Measurements from ENCODE around the gene SH3RF1. TPM values are rescaled to one million over a fixed set of nuclear protein-coding genes. Genes with fewer than 3 reads are reported as not detected.

The SH3RF1 gene
- total and polyA plus RNA-seq, 7 experiments from 2014 or later, result 0.08 to 3.8 (median 0.50) TPM; not detected in 3

DNA sequence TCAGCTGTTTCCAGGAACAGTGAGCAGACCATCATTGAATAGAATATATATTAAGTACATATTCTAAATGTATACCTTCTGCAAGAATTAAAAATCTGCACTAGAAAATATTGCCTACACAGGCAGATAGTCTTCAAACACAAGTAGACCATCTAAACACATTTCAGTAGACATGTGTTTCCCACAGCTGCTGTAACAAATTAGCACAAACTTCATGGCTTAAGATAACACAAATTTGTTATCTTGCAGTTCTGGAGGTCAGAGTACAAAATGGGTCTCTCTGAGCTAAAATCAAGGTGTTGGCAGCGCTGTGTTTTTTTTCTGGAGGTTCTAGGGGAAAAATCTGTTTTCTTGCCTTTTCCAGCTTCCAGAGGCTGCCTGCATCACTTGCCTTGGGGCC is 42.7 kb downstream of the SH3RF1 start:
- no peaks in the 10 kb centered on the region for H3K9me3 ChIP-seq (ENCODE audit: control insufficient read depth in 2 of 3, low read length in 3 of 3)
- ChIA-PET CTCF (no interaction called here), POLR2A (no interaction called here)
- intact Hi-C loops (cut with micrococcal nuclease), result no loop called here
- Mint-ChIP-seq H3K4me1 (no peaks in the 10 kb centered on the region), H3K27ac (no peak overlapping the region), H3K9me3 (no peaks in the 10 kb centered on the region), H3K27me3 (peaks cover 0 to 3% (median 0%) of the 10 kb centered on the region in 5 donors), H3K36me3 (no peaks in the 10 kb centered on the region), H3K4me3 (no peak overlapping the region)
- no peaks in the 10 kb centered on the region for H3K36me3 ChIP-seq (ENCODE audit: control insufficient read depth in 2 of 3, insufficient read depth in 3 of 3, low read length in 3 of 3)
- H3K4me3 ChIP-seq (ENCODE audit: low read length), result no peak overlapping the region
- H3K27ac ChIP-seq (ENCODE audit: low read depth, low read length), result no peak overlapping the region
- H3K4me1 ChIP-seq (ENCODE audit: control insufficient read depth in 2 of 2, insufficient read depth in 2 of 2, low read length in 2 of 2), result no peaks in the 10 kb centered on the region
- no peak for DNase-seq
- ATAC-seq, result no peak
- H3K27me3 ChIP-seq (ENCODE audit: control insufficient read depth in 2 of 2, insufficient read depth in 2 of 2, low read length in 2 of 2), result no peaks in the 10 kb centered on the region

DNA sequence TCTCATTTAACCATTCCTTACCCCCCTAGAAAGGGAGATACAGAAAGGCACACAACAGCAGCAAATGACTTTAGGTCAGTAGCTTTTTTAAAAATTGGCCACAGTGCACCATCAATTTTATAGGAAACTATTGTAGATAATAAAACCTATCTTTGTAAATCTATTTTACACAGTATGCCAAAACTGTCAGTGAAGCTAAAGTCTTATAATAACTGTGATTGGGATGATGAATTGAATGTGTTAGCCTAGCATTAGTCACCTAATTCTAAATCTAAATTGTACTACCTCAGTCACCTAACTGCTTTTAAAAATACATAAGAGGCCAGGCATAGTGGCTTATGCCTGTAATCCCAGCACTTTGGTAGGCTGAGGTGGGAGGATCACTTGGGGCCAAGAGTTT is 44.2 kb downstream of the SH3RF1 start:
- Histone ChIP-seq H3K36me3 (ENCODE audit: control insufficient read depth in 2 of 3, insufficient read depth in 3 of 3, low read length in 3 of 3) (no peaks in the 10 kb centered on the region), H3K27me3 (ENCODE audit: control insufficient read depth in 2 of 2, insufficient read depth in 2 of 2, low read length in 2 of 2) (no peaks in the 10 kb centered on the region), H3K4me1 (ENCODE audit: control insufficient read depth in 2 of 2, insufficient read depth in 2 of 2, low read length in 2 of 2) (no peaks in the 10 kb centered on the region), H3K9me3 (ENCODE audit: control insufficient read depth in 2 of 3, low read length in 3 of 3) (no peaks in the 10 kb centered on the region), H3K4me3 (ENCODE audit: low read length) (no peak overlapping the region), H3K27ac (ENCODE audit: low read depth, low read length) (no peak overlapping the region)
- DNase-seq (no peak), ATAC-seq (no peak)
- Mint-ChIP-seq H3K27me3 (peaks cover 0 to 1% (median 0%) of the 10 kb centered on the region in 5 donors), H3K9me3 (no peaks in the 10 kb centered on the region), H3K4me1 (no peaks in the 10 kb centered on the region), H3K27ac (no peak overlapping the region), H3K4me3 (no peak overlapping the region), H3K36me3 (no peaks in the 10 kb centered on the region)
- POLR2A ChIA-PET, result no interaction called here
- CTCF ChIA-PET, result no interaction called here
- intact Hi-C loops (cut with micrococcal nuclease), result no loop called here

DNA sequence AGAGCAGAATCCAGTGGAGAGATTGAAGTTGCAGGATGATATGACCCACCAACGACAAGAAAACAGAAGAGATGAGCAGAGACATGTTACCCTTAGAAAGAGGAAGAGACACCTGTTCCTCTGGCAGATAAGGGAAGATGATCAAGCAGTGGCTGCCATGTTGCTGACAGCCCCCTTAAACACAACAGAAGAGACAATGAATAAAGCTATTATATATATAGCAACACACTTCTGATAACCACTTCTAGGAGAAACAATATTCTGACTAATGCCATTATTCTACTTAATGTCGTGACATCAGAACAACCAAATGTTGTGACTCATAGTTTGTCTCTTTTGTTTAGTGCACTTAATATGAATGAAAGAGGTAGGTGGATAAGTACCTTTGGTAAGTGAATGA is 44.9 kb downstream of the SH3RF1 start:
- no peaks in the 10 kb centered on the region for H3K9me3 Mint-ChIP-seq
- CTCF ChIA-PET, result no interaction called here
- H3K4me3 ChIP-seq (ENCODE audit: low read length), result no peak overlapping the region
- H3K27ac ChIP-seq (ENCODE audit: low read depth, low read length), result no peak overlapping the region
- H3K27ac Mint-ChIP-seq, result no peak overlapping the region
- no peak overlapping the region for H3K4me3 Mint-ChIP-seq
- intact Hi-C loops (cut with micrococcal nuclease), result no loop called here
- ATAC-seq, result no peak
- no peaks in the 10 kb centered on the region for H3K27me3 Mint-ChIP-seq
- no peak for DNase-seq
- no peaks in the 10 kb centered on the region for H3K4me1 ChIP-seq (ENCODE audit: control insufficient read depth in 2 of 2, insufficient read depth in 2 of 2, low read length in 2 of 2)
- H3K4me1 Mint-ChIP-seq, result no peaks in the 10 kb centered on the region
- POLR2A ChIA-PET, result no interaction called here
- H3K36me3 Mint-ChIP-seq, result no peaks in the 10 kb centered on the region
- no peaks in the 10 kb centered on the region for H3K9me3 ChIP-seq (ENCODE audit: control insufficient read depth in 2 of 3, low read length in 3 of 3)
- H3K27me3 ChIP-seq (ENCODE audit: control insufficient read depth in 2 of 2, insufficient read depth in 2 of 2, low read length in 2 of 2), result no peaks in the 10 kb centered on the region
- no peaks in the 10 kb centered on the region for H3K36me3 ChIP-seq (ENCODE audit: control insufficient read depth in 2 of 3, insufficient read depth in 3 of 3, low read length in 3 of 3)

DNA sequence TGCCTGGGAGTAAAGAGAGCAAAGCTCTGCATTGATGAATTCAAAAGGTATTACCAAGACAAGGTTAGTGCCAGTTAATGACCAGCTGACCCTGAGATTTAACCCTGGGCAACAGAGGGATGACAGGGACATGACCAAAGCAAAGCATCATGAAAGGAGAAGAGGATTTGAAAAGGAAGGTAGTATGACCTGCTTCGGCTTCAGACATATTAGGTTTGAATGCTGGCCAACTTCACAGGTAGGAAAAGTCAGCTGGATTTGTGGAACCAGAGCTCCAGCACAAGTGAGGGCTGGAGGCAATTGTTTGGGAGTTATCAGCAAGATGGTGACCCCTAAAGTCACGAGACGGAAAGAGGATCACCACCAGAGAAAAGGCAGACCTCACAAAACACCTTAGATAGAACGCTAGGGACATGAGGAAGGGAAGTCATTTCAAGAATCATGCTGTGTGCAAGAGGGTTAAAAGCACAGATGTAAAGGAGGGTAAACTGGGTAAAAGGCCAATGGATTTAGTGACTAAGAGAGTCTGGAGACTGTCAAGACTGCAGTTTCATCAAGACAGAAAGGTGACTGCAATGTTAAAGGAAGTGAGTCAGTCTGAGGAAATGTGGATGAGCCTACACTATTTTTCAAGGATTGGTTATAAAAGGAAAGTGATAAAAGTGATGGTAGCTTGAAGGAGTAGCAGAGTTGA is 45.6 kb downstream of the SH3RF1 start:
- no peaks in the 10 kb centered on the region for H3K9me3 Mint-ChIP-seq
- ChIA-PET POLR2A (no interaction called here), CTCF (no interaction called here)
- Histone ChIP-seq H3K27me3 (ENCODE audit: control insufficient read depth in 2 of 2, insufficient read depth in 2 of 2, low read length in 2 of 2) (no peaks in the 10 kb centered on the region), H3K27ac (ENCODE audit: low read depth, low read length) (no peak overlapping the region), H3K4me1 (ENCODE audit: control insufficient read depth in 2 of 2, insufficient read depth in 2 of 2, low read length in 2 of 2) (no peaks in the 10 kb centered on the region), H3K36me3 (ENCODE audit: control insufficient read depth in 2 of 3, insufficient read depth in 3 of 3, low read length in 3 of 3) (no peaks in the 10 kb centered on the region), H3K4me3 (ENCODE audit: low read length) (no peak overlapping the region), H3K9me3 (ENCODE audit: control insufficient read depth in 2 of 3, low read length in 3 of 3) (no peaks in the 10 kb centered on the region)
- intact Hi-C loops (cut with micrococcal nuclease), result no loop called here
- no peak overlapping the region for H3K4me3 Mint-ChIP-seq
- DNase-seq (no peak), ATAC-seq (peak; percentile 62)
- no peak overlapping the region for H3K27ac Mint-ChIP-seq
- no peaks in the 10 kb centered on the region for H3K4me1 Mint-ChIP-seq
- no peaks in the 10 kb centered on the region for H3K36me3 Mint-ChIP-seq
- H3K27me3 Mint-ChIP-seq, result no peaks in the 10 kb centered on the region

DNA sequence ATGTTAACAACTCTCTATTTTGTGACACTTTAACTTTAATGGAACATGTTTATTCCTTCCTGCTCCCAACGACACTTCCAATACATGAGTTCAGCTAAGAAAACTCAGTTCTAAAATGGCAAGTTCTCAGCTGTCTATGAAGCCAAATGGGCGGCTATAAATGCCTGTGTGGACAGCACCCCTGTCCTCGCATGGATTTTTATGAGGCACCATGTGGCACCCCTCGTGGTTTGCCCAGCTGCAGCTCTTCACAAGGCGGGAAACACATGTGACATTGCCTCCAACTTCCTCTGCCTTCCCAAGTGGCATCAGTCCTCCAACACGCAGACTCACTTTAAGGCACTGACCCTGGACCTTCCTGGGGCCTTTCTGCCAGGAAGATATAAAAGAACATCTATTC is 48.0 kb downstream of the SH3RF1 start:
- Mint-ChIP-seq H3K27ac (no peak overlapping the region), H3K9me3 (no peaks in the 10 kb centered on the region), H3K4me1 (no peaks in the 10 kb centered on the region), H3K4me3 (no peak overlapping the region), H3K36me3 (no peaks in the 10 kb centered on the region), H3K27me3 (no peaks in the 10 kb centered on the region)
- Histone ChIP-seq H3K27ac (ENCODE audit: low read depth, low read length) (no peak overlapping the region), H3K4me1 (ENCODE audit: control insufficient read depth in 2 of 2, insufficient read depth in 2 of 2, low read length in 2 of 2) (no peaks in the 10 kb centered on the region), H3K36me3 (ENCODE audit: control insufficient read depth in 2 of 3, insufficient read depth in 3 of 3, low read length in 3 of 3) (no peaks in the 10 kb centered on the region), H3K9me3 (ENCODE audit: control insufficient read depth in 2 of 3, low read length in 3 of 3) (no peaks in the 10 kb centered on the region), H3K27me3 (ENCODE audit: control insufficient read depth in 2 of 2, insufficient read depth in 2 of 2, low read length in 2 of 2) (no peaks in the 10 kb centered on the region), H3K4me3 (ENCODE audit: low read length) (no peak overlapping the region)
- ChIA-PET POLR2A (no interaction called here), CTCF (no interaction called here)
- no peak for ATAC-seq
- no peak for DNase-seq
- intact Hi-C loops (cut with micrococcal nuclease), result no loop called here

DNA sequence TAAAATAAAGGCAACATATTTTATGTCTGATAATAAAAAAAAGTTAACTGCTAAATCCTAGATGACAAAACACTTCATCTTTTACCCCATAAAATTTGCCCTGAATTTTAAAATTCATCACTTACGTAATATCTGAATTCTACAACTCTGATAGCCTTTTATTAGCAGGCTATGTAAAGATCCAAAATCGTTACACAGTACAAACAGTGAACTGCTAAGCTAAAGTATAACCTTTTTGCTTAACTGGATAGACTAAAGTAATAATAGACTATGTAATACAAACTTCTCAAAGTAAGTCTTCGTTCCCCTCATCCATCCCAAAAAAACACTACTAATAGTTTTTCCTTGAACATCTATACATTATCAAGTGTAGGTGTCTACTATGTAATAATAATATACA is 49.1 kb downstream of the SH3RF1 start:
- Histone ChIP-seq H3K27ac (ENCODE audit: low read depth, low read length) (no peak overlapping the region), H3K27me3 (ENCODE audit: control insufficient read depth in 2 of 2, insufficient read depth in 2 of 2, low read length in 2 of 2) (no peaks in the 10 kb centered on the region), H3K36me3 (ENCODE audit: control insufficient read depth in 2 of 3, insufficient read depth in 3 of 3, low read length in 3 of 3) (no peaks in the 10 kb centered on the region), H3K9me3 (ENCODE audit: control insufficient read depth in 2 of 3, low read length in 3 of 3) (no peaks in the 10 kb centered on the region), H3K4me1 (ENCODE audit: control insufficient read depth in 2 of 2, insufficient read depth in 2 of 2, low read length in 2 of 2) (no peaks in the 10 kb centered on the region), H3K4me3 (ENCODE audit: low read length) (no peak overlapping the region)
- ChIA-PET POLR2A (no interaction called here), CTCF (no interaction called here)
- intact Hi-C loops (cut with micrococcal nuclease), result no loop called here
- Mint-ChIP-seq H3K27ac (no peak overlapping the region), H3K27me3 (no peaks in the 10 kb centered on the region), H3K9me3 (no peaks in the 10 kb centered on the region), H3K4me1 (no peaks in the 10 kb centered on the region), H3K4me3 (no peak overlapping the region), H3K36me3 (no peaks in the 10 kb centered on the region)
- no peak for DNase-seq
- ATAC-seq, result no peak

DNA sequence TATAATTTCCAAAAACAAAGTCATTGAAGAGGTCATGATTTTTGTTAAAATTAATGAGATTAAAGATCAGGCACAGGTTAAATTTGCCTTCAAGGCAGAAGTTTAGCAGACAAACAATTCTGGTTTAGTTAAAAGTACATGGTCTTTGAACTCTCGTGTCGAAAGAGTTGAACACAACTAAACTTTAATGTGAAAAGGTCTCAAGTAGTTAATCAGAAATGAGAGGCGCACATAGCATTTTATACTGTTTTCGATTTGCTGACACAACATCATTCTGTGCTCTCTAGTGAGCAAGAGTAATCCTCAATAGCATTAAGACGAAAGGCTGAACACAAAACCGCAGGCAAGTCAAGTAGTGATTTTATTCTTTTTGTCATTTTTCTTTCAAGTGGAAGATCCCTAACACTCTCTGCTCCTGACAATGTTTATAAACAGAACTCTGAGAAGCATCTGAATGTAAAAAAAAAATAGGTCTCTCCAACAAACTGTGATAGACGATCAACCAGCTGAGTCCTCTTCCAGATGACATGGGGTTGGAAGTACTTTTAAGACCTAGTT is 49.8 kb downstream of the SH3RF1 start:
- CTCF ChIA-PET, result no interaction called here
- intact Hi-C loops (cut with micrococcal nuclease), result no loop called here
- H3K4me1 ChIP-seq (ENCODE audit: control insufficient read depth in 2 of 2, insufficient read depth in 2 of 2, low read length in 2 of 2), result no peaks in the 10 kb centered on the region
- Mint-ChIP-seq H3K4me1 (no peaks in the 10 kb centered on the region), H3K36me3 (no peaks in the 10 kb centered on the region), H3K27ac (no peak overlapping the region), H3K9me3 (no peaks in the 10 kb centered on the region), H3K27me3 (no peaks in the 10 kb centered on the region), H3K4me3 (no peak overlapping the region)
- H3K9me3 ChIP-seq (ENCODE audit: control insufficient read depth in 2 of 3, low read length in 3 of 3), result no peaks in the 10 kb centered on the region
- no peak overlapping the region for H3K4me3 ChIP-seq (ENCODE audit: low read length)
- POLR2A ChIA-PET, result no interaction called here
- no peaks in the 10 kb centered on the region for H3K36me3 ChIP-seq (ENCODE audit: control insufficient read depth in 2 of 3, insufficient read depth in 3 of 3, low read length in 3 of 3)
- ATAC-seq, result no peak
- no peak for DNase-seq
- H3K27ac ChIP-seq (ENCODE audit: low read depth, low read length), result no peak overlapping the region
- no peaks in the 10 kb centered on the region for H3K27me3 ChIP-seq (ENCODE audit: control insufficient read depth in 2 of 2, insufficient read depth in 2 of 2, low read length in 2 of 2)
